ENCODE data around the gene SUPV3L1. TPM values are rescaled to one million over a fixed set of nuclear protein-coding genes. Genes with fewer than 3 reads are reported as not detected.
"Not testable (repeated sequence)": the region's sequence is repeated elsewhere in the genome, so short reads cannot be mapped to it uniquely, and the experiment has no call there.

SUPV3L1 gene
- total and polyA plus RNA-seq, 10 of the 15 experiments (the other 5 are each of a cell fraction or from before 2014, with no cell fraction given): 18.4 to 57.8 (median 44.2) TPM

GRCh38 chr10:69250041-69250440 is 70.0 kb downstream of the SUPV3L1 start (continued):
- no peak for TF ChIP-seq ZNF592 (IDR thresholded peaks at IDR 0.05)

- H3K4me2 ChIP-seq (ENCODE audit: control insufficient read depth, insufficient read depth); H3K27me3 ChIP-seq (replicated peaks in 1 of 2; ENCODE audit: control insufficient read depth in 2 of 2, insufficient read depth in 2 of 2, low read length in 1 of 2); ATAC-seq; FAIRE-seq; BruUV-seq (replicated peaks); H3K9ac ChIP-seq (ENCODE audit: control insufficient read depth, insufficient read depth, low read length); intact Hi-C loops (cut with micrococcal nuclease; ENCODE audit: unreplicated experiment); H2AFZ ChIP-seq (ENCODE audit: control insufficient read depth, low read depth, low read length); H3K79me2 ChIP-seq (ENCODE audit: control insufficient read depth, insufficient read depth, low read length); CTCF ChIA-PET; SMC1A ChIA-PET (ENCODE audit: uncharacterized antibody, unreplicated experiment); H3K27ac ChIP-seq (ENCODE audit: control insufficient read depth, insufficient read depth); DNase-seq (ENCODE audit: low read depth, low spot score); H4K20me1 ChIP-seq (ENCODE audit: control insufficient read depth, insufficient read depth); H3K9me3 ChIP-seq (replicated peaks; ENCODE audit: control insufficient read depth, insufficient read depth, low read length); H3K4me1 ChIP-seq (ENCODE audit: control insufficient read depth, insufficient read depth, low read length); RAD21 ChIA-PET (ENCODE audit: unreplicated experiment); H3K36me3 ChIP-seq (ENCODE audit: control insufficient read depth in 2 of 2, insufficient read depth in 2 of 2, low read length in 1 of 2); H3K4me3 ChIP-seq: not testable (repeated sequence)
- POLR2A ChIA-PET: interaction anchor here (0.7 kb wide), 1 partner anchor 100 kb away, joined by 3 read pairs; no protein-coding TSS in a partner anchor
- in situ Hi-C loops (cut with MboI): loop anchor here (10.0 kb wide), 1 partner anchor 383 kb away; the partner anchor contains the start of gene FAM241B
- 45% methylated on average over 2 of the region's 2 CpGs for WGBS (ENCODE audit: insufficient coverage, insufficient replicate concordance, low lambda C conversion rate, missing lambda C conversion rate)
Observed at GRCh38 chr10:69251417-69251816, 71.4 kb downstream of the SUPV3L1 start.

All from GM12878 (cell line).